KBM-7 (cell line): ENCODE measurements around the gene EPS8L3.

Source experiments
- DNase-seq: peaks from one replicate; pipeline ENCODE4 v3.0.0-alpha.2; 2015
- in situ Hi-C: fragments of 300-500 bp; cut with MboI; formaldehyde crosslinking; loops from 2 replicates; pipeline ENCODE4 v1.14.3; 2020; ENCODE audit warnings: low sequenced_read_pairs, low pct_unique_long_range_greater_than_20kb, mixed read lengths

EPS8L3 gene

DNA sequence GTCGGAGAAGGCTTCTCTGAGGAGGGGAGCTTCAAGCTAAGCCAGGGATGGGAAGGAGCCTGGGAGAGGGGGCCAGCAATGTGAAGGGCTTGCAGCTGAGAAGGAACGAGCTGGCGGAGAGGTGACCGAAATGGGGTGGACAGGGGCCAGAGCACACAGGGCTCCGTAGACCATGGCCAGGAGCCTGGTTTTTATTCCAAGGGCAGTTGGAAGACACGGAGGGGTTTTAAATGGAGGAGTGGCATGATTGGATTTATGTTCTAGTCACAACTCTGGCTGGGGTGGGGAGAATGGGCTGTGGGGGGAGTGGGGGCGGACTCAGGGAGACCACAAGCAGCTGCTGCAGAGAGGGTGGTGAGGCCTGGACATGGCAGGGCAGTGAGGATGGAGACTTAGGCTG lies 5.1 kb upstream of the EPS8L3 start:
- DNase-seq: no peak
- in situ Hi-C loops: loop anchor here (25.0 kb wide), 1 partner anchor 107 kb away; the partner anchor contains the start of genes GSTM2 and GSTM4

DNA sequence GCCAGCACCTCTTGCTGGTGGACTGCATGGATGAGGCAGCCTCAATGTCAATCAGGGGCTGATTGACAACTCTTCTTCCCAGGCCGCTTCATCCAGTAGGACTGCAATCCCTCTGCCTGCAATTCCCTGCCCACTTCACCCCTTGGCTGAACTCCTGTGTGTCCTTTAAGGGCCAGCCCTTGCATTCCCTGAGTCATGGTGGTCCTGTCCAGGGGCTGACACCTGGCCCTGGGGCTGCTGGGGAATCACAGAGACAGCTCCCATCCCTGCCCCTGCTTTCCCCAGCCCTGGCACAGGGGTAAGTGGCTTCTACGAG lies 4.6 kb upstream of the EPS8L3 start:
- DNase-seq: no peak
- in situ Hi-C loops: loop anchor here (25.0 kb wide), 1 partner anchor 106 kb away; the partner anchor contains the start of genes GSTM2 and GSTM4

DNA sequence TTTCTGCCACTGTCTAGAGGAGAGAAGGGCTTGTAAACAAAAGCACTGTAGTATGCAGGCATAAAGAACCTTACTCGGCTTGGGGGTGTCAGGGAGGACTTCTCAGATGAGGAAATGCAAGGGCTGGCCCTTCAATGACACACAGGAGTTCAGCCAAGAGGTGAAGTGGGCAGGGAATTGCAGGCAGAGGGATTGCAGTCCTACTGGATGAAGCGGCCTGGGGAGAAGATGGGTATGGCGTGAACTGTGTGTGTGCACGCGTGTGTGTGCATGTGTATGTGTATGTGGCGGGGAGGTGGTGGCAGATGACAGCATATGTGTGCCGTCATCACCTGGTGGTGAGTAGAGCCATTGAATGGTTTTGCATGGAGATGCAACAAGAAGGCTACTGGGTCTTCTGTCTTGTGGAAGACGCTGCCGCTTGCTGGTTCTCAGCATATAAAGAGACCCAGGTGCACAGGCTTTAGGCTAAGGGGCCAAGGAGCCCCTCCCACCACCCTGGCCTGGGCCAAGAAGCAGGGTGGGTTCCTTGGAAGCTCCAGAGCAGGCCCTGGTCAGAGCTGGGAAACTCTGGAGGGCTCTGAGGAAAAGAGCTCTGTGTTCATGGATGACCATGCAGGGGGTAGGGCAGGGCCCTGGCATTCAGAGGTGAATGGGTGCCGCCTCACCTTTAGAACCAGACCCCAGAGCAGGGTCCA lies 4.1 kb upstream of the EPS8L3 start:
- in situ Hi-C loops: loop anchor here (25.0 kb wide), 1 partner anchor 105 kb away; the partner anchor contains the start of genes GSTM2 and GSTM4
- no peak for DNase-seq

- in situ Hi-C loops: loop anchor here (25.0 kb wide), 1 partner anchor 105 kb away; the partner anchor contains the start of genes GSTM2 and GSTM4
- peak; percentile 29 for DNase-seq
These were observed 3.4 kb upstream of the EPS8L3 start for GRCh38 chr1:109766991-109767636.

DNA sequence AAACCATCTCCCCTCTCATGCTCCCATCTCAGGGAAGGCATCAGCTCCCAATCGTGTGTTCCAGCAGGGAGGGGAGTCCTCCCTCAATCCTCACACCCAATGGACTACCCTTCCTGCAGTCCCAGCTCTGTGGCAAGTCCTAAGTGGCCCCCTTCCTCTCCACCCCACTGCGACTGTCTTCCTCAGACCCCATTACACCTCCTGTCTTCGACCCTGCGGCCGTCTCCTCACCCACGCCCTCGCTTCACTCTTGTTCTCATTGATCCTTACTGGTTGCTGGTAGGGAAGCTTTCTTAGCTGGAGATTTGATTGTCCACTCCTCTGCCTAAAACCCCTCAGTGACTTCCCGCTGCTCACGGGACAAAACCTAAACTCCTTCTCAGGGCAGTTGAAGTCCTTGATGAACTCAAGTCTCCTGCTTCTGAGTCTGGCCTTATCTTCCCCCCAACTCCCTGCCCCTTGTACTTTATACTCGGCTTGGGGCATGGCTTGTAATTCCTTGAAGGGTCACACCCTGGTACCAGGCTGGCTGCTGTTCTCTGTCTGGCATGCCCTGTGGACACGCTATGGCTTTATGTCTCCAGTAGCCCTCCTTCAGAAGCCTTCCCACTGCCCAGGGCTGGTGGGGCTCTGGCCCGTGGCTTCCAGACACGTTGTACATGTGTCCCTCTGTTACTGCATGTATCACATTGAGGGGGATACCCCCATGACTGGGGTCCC lies 2.3 kb upstream of the EPS8L3 start:
- in situ Hi-C loops: loop anchor here (25.0 kb wide), 1 partner anchor 104 kb away; the partner anchor contains the start of genes GSTM2 and GSTM4
- DNase-seq: no peak

- in situ Hi-C loops: loop anchor here (25.0 kb wide), 1 partner anchor 103 kb away; the partner anchor contains the start of genes GSTM2 and GSTM4
- no peak for DNase-seq
These were observed 1.7 kb upstream of the EPS8L3 start for GRCh38 chr1:109765483-109765815.

DNA sequence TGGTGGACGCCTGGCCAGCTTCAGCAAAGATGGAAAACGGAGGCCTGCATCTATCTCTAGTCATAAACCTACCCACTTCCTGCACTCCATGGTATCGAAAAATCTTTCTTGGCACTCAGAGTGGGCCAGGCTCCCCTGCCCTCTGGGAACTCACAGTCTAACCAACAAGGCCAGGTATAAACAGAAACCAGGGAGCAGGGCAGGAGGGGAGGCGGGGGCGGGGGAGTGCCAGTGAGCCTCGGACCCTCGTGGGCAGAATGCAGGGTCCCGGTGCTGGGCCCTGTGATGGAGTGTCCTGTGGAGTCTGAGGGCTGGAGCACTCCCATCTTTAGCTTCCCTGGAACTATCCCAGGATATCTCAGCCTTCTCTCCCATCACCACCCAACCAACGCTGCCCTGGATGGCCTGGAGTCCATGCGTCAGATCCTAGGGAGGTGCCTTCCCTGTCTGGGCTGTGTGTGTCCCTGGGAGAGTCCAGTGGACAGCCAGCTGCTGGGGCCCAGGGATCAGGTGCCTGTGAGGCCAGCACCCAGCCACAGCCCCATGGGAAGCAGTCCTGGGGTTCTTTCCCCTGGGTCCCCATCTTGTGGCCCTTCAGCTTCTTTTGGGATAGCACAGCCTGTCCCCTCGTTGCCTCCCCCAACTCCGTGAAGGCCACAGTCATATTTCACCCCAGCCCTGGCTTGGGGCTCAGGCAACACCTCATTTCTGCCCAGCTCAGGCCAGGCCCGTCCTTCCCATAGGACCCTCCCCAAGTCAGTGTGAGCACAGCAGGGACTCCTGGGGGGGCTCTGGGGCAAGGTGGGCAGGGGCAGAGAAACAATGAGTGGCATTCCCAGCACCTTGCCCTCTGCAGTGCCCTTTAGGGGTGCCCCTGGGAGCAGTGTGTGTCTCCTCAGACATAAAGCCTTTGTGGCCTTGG lies 1.1 kb upstream of the EPS8L3 start:
- in situ Hi-C loops: loop anchor here (25.0 kb wide), 1 partner anchor 103 kb away; the partner anchor contains the start of genes GSTM2 and GSTM4
- DNase-seq: no peak

DNA sequence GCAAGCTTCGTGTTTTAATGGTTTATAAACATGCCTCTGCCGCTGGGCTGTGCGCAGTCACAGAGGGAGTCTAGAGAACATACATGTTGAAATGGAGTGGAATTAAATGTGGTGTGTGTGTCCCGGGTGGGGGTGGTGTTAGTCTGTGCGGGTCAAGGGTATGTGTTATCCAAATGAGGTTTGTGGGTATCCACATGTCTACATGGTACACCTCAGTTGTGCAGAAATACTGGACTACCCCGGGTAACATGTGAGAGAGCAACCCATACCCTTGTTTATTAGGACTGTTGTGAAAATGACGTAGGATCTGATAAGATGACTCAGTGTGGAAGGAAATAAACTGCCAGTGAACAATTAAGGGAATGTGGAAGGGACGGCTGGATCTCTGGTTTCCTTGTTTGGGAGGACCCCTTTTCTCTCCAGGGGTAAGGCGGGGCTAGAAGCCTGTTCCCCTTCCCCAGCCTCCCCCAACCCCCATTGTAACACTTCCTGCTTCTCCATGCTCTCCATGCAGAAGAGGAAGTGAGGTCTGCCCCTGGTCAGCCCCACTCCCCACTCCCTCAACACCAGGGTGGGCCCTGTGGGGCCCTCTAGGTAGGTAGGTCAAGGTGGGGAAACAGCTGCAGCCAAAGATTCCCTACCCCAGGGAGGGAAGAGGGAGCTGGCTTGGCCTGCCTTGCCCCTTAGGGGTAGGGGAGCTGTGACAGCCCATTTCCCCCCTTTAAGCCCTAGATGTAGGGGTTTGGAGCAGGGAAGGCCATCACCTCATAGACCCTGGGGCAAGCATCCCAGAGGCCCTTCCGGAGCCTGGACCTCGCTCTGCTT lies 690 bp downstream of the EPS8L3 start:
- peak; percentile 65 for DNase-seq
- in situ Hi-C loops: loop anchor here (25.0 kb wide), 1 partner anchor 101 kb away; the partner anchor contains the start of genes GSTM2 and GSTM4

GRCh38 chr1:109762039-109762585 lies 1.6 kb downstream of the EPS8L3 start:
- in situ Hi-C loops: loop anchor here (25.0 kb wide), 1 partner anchor 100 kb away; the partner anchor contains the start of genes GSTM2 and GSTM4
- no peak for DNase-seq

GRCh38 chr1:109761227-109762038 lies 2.3 kb downstream of the EPS8L3 start:
- DNase-seq: no peak
- in situ Hi-C loops: loop anchor here (25.0 kb wide), 1 partner anchor 99 kb away; the partner anchor contains the start of genes GSTM2 and GSTM4

DNA sequence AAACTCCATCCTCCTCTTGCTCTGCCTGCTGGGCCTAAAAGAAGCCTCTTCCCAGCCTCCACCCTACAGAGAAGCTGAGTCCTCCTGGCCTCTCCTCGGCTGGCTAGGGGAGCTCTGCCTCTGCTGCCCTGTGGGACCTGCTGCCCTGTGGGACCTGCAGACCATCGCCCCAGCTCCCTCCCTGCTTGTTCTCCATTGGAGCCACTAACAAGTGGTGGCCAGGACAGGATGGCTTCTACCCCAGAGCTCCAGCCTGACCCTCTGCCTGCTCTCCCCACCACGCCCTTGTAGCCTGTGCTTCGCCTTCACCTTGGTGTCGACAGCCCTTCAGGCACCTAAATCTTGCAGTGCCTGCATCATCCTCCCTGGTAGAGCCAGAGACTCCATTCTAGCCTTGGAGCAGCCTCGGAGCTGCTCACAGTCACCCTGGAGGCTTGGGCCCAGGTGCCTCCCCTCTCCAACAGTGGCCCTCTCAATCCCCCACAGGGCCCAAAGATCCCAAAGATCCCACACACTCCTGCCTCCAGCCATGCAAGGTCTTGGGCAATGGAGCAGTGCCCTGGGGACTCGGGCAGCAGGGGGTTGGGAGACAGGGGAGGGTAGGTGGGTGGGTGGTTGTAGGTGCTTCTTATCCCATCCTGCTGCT lies 3.0 kb downstream of the EPS8L3 start:
- no peak for DNase-seq
- in situ Hi-C loops: loop anchor here (25.0 kb wide), 1 partner anchor 98 kb away; the partner anchor contains the start of genes GSTM2 and GSTM4

DNA sequence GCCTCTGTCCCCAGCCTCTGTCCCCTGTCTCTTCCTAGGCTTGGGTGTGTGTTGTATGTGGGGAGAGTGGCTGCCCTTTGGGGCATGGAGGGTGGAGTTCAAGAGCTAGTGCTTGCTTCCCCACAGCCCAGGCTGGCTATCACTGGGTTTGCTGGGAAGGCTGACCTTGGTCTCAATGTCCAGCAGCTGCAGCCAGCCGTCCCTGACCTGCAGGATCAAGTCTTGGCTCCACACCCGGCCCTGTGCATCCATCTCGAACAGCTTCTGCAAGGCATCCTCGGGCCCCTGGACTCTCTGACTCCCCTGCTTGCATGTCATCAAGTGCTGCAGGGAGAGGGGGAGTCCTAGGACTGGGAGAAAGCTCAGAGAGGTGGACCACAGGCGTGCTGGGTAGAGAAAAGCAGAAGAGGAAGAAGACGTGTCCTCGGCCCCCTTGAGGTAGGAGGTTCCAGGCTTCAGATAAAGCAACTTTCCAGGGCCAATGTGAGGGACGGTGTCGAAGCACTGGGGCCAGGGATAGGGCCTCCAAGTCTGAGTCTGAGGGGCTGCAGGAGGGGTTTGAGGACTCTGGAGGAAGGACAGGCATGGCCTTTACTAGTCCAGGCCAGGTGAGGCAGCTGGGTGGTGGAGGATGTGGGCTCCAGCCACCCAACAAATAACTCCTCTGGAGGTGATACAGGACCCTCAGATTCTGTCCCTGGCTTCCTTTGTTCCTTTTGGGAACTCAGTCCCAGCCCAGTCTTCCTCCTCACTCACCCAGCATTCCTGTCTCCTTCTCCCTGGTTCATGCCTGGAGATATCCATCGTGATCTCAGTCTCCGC lies 4.0 kb downstream of the EPS8L3 start:
- in situ Hi-C loops: loop anchor here (25.0 kb wide), 1 partner anchor 97 kb away; the partner anchor contains the start of genes GSTM2 and GSTM4
- no peak for DNase-seq

GRCh38 chr1:109757936-109758786 lies 5.6 kb downstream of the EPS8L3 start:
- no peak for DNase-seq
- in situ Hi-C loops: loop anchor here (25.0 kb wide), 1 partner anchor 96 kb away; the partner anchor contains the start of genes GSTM2 and GSTM4

DNA sequence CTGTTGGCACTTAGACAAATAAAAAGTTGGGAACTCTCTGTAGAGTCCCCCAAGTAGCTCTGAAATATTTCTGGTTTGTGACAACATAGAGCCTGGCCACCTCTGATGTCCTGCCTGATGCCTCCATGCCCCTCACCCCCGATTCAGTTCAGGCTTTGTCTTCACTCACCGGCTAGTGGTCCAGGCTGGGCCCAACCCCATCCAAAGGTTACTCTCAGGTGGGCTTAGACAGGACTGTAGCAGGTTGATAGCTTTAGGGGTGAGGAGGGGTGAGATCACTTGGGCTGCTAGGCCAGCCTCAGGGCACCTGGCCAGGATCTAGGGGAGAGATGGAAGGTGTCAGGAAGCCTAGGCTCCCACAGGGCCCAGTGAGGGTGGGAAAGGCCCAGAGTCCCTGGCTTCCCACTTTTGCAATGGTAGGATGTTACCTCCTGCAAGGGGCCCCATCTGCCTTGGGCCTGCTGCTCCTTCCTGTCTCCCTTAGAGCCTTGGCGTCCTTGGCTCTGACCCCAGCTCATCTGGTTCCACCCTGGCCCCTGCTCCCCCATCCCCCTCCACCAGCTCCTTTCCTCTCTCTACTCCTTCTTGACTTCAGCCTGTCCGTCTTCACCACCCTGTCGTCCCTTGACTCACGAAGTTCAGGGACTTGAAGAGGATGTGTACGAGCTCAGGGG lies 6.7 kb downstream of the EPS8L3 start:
- no peak for DNase-seq
- in situ Hi-C loops: loop anchor here (25.0 kb wide), 1 partner anchor 95 kb away; the partner anchor contains the start of genes GSTM2 and GSTM4
